MCF 10A (cell line): Measurements from ENCODE around the gene STK40. TPM values are rescaled to one million over a fixed set of nuclear protein-coding genes. Genes with fewer than 3 reads are reported as not detected.

Experiments
- Bru-seq: library from RNA; stranded (reverse); fragments of 400-500 nt; gene quantifications from one replicate; lab custom pipeline; 2021; lab: Mats Ljungman, UMichigan
- BruChase-seq, 2 experiments: library from RNA; stranded (reverse); fragments of 400-500 nt; gene quantifications; one replicate each; lab custom pipeline; 2021; lab: Mats Ljungman, UMichigan
- BruUV-seq: library from RNA; stranded (reverse); fragments of 400-500 nt; replicated peaks from 2 replicates; lab custom pipeline; 2021; lab: Mats Ljungman, UMichigan
- CTCF ChIA-PET: fragments of 300-600 bp; sonication (Branson Sonifier 250); formaldehyde crosslinking; extraction: SDS; loops from one replicate; lab custom pipeline; 2021; ENCODE audit warnings: antibody characterized with exemption, inconsistent platforms; lab: Yijun Ruan, JAX
- POLR2A ChIA-PET: fragments of 300-600, 350-650 bp; sonication (Branson Sonifier 250); formaldehyde crosslinking; extraction: SDS; loops from one replicate; lab custom pipeline; 2020; ENCODE audit warnings: antibody characterized with exemption, inconsistent platforms; lab: Yijun Ruan, JAX
- DNase-seq: peaks from one replicate; pipeline ENCODE4 v3.0.0-alpha.2; 2018; ENCODE audit not compliant: unreplicated experiment
- H3K27ac Mint-ChIP-seq: one replicate; pipeline ENCODE4 v1.8.0; 2022; ENCODE audit warnings: mild to moderate bottlenecking, low read depth, mixed read lengths; ENCODE audit not compliant: unreplicated experiment
- H3K27me3 Mint-ChIP-seq: one replicate; pipeline ENCODE4 v1.8.0; 2022; ENCODE audit warnings: mixed read lengths; ENCODE audit not compliant: insufficient read depth, unreplicated experiment
- H3K36me3 Mint-ChIP-seq: one replicate; pipeline ENCODE4 v1.8.0; 2022; ENCODE audit warnings: mild to moderate bottlenecking, moderate library complexity, mixed read lengths; ENCODE audit not compliant: insufficient read depth, unreplicated experiment
- H3K4me1 Mint-ChIP-seq: one replicate; pipeline ENCODE4 v1.8.0; 2022; ENCODE audit warnings: mixed read lengths; ENCODE audit not compliant: insufficient read depth, unreplicated experiment
- H3K4me3 Mint-ChIP-seq: one replicate; pipeline ENCODE4 v1.8.0; 2022; ENCODE audit warnings: mild to moderate bottlenecking, moderate library complexity, mixed read lengths; ENCODE audit not compliant: unreplicated experiment
- H3K9me3 Mint-ChIP-seq: one replicate; pipeline ENCODE4 v1.8.0; 2022; ENCODE audit warnings: mixed read lengths; ENCODE audit not compliant: unreplicated experiment
- CTCF ChIP-seq: fragments of 200-600 bp; IDR thresholded peaks from one replicate; pipeline ENCODE4 v1.8.0; 2022; ENCODE audit warnings: antibody characterized with exemption, mild to moderate bottlenecking; ENCODE audit not compliant: unreplicated experiment
- intact Hi-C: fragments of 100-400 bp; cut with micrococcal nuclease; formaldehyde crosslinking; loops from 2 replicates; pipeline ENCODE4 v1.14.1; 2022
- long read RNA-seq: library from polyadenylated mRNA; stranded (forward); transcript quantifications from one replicate; pipeline ENCODE4 v2.0.0, GENCODE V29; 2022
- total RNA-seq: library from RNA; stranded (reverse); gene quantifications from 2 replicates; pipeline ENCODE4 v1.2.3, GENCODE V29; 2022

STK40 gene
- total RNA-seq (44.0 and 47.4 TPM in 2 replicates), Bru-seq, nascent RNA (percentile 79 among the genes with signal in this experiment), BruChase-seq, experiment 1, labeled RNA remaining after a 6-hour chase (percentile 79 among the genes with signal in this experiment), BruChase-seq, experiment 2, labeled RNA remaining after a 2-hour chase (percentile 77 among the genes with signal in this experiment)
- long read RNA-seq, transcript STK40-204 (11 exons, 3,621 nt), result major isoform, 42 of 108 reads
- long read RNA-seq, partial matches to known transcripts, result 12 of 108 reads
- long read RNA-seq, other reads (novel, unspliced or antisense), result 53 of 108 reads

GRCh38 chr1:36385410-36386264 is at the start of gene STK40:
Gene STK40 (minus strand): TSS chr1:36385924. CDS start chr1:36361332, 24,592 bp downstream.
- Mint-ChIP-seq H3K4me1 (peaks cover 39% of the 10 kb centered on the region), H3K4me3 (peak within 1 kb of the TSS; percentile 89), H3K9me3 (no peaks in the 10 kb centered on the region), H3K27ac (peak within 1 kb of the TSS; percentile 99), H3K27me3 (no peaks in the 10 kb centered on the region), H3K36me3 (peaks cover 14% of the 10 kb centered on the region)
- intact Hi-C loops, result loop anchor here (1.0 kb wide), 2 partner anchors 12 to 35 kb away; partner anchors contain the start of gene LSM10
- TF ChIP-seq CTCF, result no peak
- POLR2A ChIA-PET, result interaction anchor here (0.7 to 6.2 kb wide), 25 partner anchors 12 to 1088 kb away, joined by 3 to 148 read pairs (median 4); partner anchors contain the start of genes LSM10, MRPS15, OSCP1 and SH3D21
- BruUV-seq, result no TSS peak
- DNase-seq, result peak; percentile 99
- CTCF ChIA-PET, result interaction anchor here (0.7 to 2.6 kb wide), 14 partner anchors 9 to 251 kb away, joined by 3 to 11 read pairs (median 4); partner anchors contain the start of gene TRAPPC3

DNA sequence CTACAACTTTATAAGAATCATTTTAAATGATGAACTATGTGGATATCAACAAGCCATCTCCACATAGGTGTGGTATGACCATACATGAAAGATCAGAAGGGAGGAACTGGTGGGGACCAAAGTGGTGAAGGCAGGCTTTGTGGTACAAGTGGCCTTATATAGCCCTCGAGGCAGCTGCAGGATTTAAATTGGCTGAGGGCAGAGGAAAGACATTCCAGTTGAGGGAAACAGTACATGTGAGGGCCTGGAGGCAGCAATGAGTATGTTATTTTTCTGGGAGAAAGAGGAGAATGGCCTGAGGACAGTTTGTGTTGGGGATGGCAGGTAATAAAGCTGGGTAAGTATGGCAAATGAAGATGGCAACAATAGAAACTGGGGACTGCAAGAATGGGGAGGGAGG is 47.4 kb upstream of the STK40 start:
- H3K4me1 Mint-ChIP-seq, result no peaks in the 10 kb centered on the region
- no peak overlapping the region for H3K27ac Mint-ChIP-seq
- H3K4me3 Mint-ChIP-seq, result no peak overlapping the region
- intact Hi-C loops, result no loop called here
- no TSS peak for BruUV-seq
- no peaks in the 10 kb centered on the region for H3K27me3 Mint-ChIP-seq
- CTCF ChIA-PET, result no interaction called here
- no peak for DNase-seq
- POLR2A ChIA-PET, result interaction anchor here (1.2 kb wide), 1 partner anchor 31 kb away, joined by 4 read pairs; the partner anchor contains the start of gene MRPS15
- H3K36me3 Mint-ChIP-seq, result peaks cover 24% of the 10 kb centered on the region
- TF ChIP-seq CTCF, result no peak
- H3K9me3 Mint-ChIP-seq, result no peaks in the 10 kb centered on the region

DNA sequence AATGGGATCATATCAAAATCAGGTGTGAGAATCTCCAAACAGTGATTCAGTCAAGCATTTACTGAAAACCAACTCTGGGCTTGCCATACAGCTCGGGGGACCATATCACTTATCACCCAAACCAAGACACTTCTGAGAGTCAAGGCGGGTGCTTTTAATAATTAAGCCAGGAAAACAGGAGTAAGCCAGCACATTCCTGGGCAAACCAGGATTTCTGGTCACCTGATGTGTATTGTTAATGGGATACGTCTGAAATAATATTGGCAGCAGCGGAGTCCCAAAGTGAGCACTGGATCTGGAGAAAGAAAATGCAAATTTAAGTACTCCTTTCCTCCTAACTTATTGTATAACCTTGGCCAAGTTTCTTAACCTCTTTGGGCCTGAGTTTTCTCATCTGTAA is 46.9 kb upstream of the STK40 start:
- intact Hi-C loops, result no loop called here
- no peaks in the 10 kb centered on the region for H3K4me1 Mint-ChIP-seq
- no peak overlapping the region for H3K4me3 Mint-ChIP-seq
- no peak for DNase-seq
- no peaks in the 10 kb centered on the region for H3K9me3 Mint-ChIP-seq
- H3K27ac Mint-ChIP-seq, result no peak overlapping the region
- peaks cover 20% of the 10 kb centered on the region for H3K36me3 Mint-ChIP-seq
- ChIA-PET POLR2A (no interaction called here), CTCF (no interaction called here)
- TF ChIP-seq CTCF, result no peak
- no peaks in the 10 kb centered on the region for H3K27me3 Mint-ChIP-seq
- BruUV-seq, result no TSS peak
